Activated CD4-positive, alpha-beta T cell treated with anti-CD3 and anti-CD28 coated beads, Interleukin-2, amount 50 U/mL, for 48 hours (primary cell): ENCODE measurements around the gene HSD11B2.

Source experiments
- DNase-seq, 2 experiments: peaks; one replicate each; pipeline ENCODE4 v3.0.0-alpha.2; 2020

Gene HSD11B2

GRCh38 chr16:67430977-67431774 is at the start of gene HSD11B2:
Gene HSD11B2, plus strand, starts transcription at chr16:67431121. Its CDS starts 128 bp downstream, at chr16:67431249.
- peak; percentile 21 to 38 for DNase-seq

DNA sequence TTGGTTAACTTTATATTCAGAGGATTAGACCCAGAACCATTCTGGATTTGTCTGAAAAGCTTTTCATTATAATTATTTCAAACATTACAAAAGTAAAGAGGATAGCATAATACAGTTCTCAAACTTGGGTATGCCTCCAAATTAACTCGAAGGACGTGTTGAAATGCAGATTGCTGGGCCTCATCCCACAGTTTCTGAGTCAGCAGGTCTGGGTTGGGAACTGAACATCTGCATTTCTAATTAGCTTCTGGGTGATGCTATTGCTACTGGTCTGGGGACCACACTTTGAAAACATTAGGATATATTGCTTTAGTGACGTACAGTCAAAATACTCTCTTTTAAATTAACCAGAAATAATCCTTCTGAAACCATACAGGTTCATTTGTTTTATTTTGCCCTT is 47.6 kb upstream of the HSD11B2 start:
- DNase-seq, result no peak

DNA sequence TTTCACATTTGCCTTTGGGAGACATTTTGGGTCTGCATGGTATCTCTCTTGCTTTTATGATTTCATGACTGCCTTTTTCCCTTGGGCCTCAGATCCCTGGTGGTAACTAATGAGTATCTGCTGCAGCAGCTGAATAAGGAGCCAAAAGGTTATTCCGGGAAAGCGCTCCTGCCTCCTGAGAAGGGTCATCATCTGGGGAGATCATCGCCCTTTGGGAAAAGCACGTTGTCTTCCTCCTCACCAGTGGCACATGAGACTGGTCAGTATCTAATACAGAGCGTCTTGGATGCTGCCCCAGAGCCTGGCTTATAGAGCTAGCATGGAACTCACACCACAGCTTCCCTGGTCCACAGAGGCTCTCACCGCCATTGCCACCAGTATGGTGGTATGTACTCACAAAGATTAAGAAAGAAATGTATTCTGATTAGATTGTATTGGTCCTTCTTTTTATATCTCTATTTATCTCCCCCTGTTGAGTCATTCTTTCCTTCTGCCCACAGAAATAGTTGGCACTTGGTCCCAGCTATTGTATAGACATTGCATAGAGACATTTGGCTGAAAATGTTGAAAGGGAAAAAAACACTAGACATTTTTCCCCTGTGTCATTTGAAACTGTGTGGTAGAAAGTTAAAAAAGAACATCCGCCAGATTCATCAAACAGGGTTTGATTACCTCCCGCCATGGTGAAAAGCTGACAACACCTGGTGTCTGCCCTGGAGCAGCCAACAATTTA is 46.0 kb upstream of the HSD11B2 start:
- no peak for DNase-seq

DNA sequence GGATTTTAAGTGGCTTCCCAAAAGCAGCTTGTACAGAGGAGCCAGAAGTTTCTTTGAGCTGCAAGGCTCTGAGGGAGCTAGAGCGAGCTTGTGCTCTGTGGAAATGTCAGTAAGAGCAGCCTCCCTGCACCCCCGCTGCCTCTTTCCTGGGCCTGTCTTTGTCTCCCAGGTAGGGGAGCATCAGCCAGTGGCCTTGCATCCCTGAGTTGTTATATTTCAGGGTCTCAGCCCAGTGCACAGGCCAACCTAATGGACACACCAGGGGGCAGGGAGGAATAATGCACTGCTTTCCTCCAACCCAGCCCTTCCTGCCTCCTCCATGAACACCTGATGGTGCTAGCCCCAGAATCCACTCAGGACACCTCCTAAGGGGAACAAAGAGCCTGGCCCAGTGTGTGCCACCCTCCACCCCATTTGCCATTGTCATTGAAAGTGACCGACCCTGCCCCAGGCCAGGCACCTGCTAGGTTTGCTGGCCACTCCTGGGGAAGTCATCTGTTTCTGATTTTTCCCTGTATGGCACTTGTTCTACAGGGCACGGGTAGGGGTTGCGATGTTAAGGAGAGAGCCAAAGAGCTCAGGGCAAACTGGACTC is 44.0 kb upstream of the HSD11B2 start:
- DNase-seq, result no peak

- no peak for DNase-seq
Observed at GRCh38 chr16:67387479-67388079, 43.3 kb upstream of the HSD11B2 start.

GRCh38 chr16:67388191-67388590 is 42.7 kb upstream of the HSD11B2 start:
- no peak for DNase-seq

DNA sequence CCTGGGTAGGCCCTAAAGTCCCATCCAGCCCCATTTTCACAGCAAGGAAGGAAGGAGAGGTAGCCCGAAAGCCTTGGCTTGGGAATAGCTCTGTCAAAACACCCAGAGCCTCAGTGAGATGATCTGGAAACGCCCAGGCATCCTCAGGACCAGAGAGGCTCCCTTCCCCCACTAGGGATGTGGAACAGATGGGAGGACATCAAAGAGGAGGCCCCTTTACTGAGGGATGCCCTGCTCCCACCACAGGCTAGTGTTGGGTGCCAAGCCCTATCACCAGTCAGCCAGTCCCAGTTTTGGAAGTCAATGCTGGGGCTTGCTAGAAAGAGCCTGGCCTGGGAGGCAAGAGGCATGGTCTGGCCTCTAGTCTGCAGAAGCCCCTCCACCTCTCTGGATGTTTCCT is 42.3 kb upstream of the HSD11B2 start:
- DNase-seq, result no peak

- no peak for DNase-seq
Observed at GRCh38 chr16:67389911-67390815, 40.8 kb upstream of the HSD11B2 start.

DNA sequence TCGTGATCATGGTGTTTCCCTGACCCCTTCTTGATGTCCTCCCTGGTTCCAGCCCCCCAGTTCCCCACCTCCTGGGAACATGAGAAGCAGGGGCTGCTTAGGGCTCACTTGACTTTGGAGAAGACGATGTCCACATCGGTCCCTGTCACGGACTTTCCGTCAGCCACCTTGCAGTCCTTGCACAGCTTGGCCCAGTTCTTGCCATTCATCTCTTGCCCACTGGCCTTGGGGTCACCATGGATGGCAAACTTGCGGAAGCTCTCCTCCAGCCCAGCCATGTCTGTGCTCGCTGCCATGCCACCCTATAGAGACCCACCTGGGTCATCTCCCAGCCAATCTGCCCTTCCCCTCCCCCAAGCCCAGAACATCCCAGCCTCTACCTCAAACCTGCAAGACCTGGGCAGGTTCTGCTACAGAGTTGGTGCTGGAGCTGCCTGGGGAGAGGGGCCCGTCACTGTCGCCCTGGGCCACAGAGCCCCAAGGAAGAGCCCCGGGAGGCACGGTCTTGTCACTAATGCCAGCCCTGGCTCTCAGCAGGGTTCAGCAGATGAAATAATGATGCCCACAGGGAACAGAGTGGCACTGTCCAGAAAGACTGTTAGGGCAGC is 40.0 kb upstream of the HSD11B2 start:
- DNase-seq, result no peak

DNA sequence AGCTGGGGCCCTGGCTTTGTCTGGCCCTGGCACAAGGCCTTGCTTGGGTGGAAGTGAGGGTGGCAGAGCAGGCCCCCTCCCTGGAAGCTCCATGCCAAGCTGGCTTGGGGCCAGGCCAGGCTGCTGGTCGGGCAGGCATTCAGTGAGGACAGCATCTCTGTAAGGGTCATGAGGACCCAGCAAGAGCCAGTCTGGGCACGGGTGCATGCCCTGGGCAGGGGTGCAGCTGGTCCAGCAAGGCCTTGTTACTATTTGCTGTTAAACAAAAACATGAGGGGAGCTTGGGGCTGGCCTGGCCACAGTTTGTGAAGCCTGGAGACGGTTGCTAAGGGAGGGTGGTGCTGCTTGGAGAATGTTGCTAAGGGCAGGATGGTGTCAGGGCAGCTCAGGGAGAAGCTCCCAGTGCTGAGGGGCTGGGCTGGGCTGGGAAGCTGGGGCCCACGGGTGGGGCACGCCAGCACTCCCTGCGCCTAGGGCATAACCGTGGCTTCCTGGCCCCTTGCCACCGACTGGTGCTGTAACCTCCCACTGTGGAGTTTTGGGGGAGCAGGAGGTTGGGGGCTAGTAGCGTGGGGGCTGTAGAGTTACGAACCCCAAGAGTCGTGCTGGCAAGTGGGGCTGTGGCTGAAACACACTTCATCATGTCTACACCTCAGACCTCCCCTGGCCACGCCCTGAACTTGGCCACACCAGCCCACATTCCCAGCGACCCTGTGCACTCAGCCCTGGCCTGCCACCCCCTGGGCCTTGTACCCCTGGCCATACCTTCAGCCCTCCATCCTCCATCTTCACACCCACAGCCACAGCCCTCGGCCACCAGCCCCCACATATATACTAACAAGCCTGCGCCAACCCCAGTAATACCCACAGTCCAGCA is 39.3 kb upstream of the HSD11B2 start:
- DNase-seq, result no peak

GRCh38 chr16:67392301-67393059 is 38.4 kb upstream of the HSD11B2 start:
- DNase-seq, result no peak

- DNase-seq, result peak; percentile 51 to 66
Observed at GRCh38 chr16:67393111-67393787, 37.7 kb upstream of the HSD11B2 start, which contains the start of gene TPPP3. Gene TPPP3, minus strand, starts transcription at chr16:67393498. Its CDS starts 2,387 bp downstream, at chr16:67391111.

- DNase-seq, result no peak
Observed at GRCh38 chr16:67393788-67394154, 37.1 kb upstream of the HSD11B2 start.

DNA sequence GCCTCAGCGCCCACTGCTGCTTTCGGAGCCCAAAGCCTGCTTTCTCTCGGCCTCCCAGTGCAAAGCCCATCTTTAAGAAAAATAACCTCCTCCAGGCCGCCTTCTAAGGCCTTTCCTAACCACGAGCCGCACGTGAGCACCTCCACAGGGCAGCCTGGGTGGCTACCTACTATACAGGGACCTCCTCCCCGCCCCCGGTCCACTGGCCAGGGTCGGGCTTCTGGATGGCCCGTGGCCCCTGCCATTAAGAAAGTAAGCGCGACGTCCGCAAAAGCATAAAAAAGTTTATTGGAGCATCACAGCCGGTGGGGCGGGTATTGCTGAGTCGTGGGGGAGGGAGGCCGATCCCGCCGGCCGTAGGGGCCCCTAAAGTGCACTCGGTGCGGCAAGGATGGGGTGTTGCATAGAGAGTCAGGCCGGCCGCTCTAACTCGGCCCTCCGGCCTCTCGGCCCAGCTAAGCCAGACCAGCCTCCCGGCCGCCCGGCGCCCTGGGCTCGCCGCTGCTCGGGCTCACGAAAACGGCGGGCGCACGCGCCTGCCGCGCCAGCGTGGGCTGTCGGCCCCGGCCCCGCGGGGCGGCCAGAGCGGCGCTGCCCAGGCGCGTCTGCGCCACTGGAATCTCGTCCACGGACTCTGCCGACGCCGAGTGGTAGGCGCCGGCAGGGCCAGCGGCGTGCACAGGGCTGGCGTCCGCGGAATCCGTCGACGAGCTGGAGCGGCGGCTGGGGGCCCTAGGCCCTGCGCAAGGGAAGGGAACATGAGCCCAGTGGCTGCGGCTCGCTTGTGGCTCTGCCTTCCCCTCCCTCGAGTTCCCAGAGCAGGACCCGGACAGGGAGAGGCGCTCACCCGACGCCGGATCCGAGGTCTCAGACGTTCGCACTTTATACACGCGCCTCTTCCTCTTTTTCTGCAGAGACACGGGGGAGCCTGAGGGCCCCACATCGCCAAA is 36.5 kb upstream of the HSD11B2 start:
- DNase-seq, result no peak

GRCh38 chr16:67395105-67395457 is 35.8 kb upstream of the HSD11B2 start:
- DNase-seq, result no peak

GRCh38 chr16:67395458-67396158 is 35.3 kb upstream of the HSD11B2 start:
- DNase-seq, result no peak

DNA sequence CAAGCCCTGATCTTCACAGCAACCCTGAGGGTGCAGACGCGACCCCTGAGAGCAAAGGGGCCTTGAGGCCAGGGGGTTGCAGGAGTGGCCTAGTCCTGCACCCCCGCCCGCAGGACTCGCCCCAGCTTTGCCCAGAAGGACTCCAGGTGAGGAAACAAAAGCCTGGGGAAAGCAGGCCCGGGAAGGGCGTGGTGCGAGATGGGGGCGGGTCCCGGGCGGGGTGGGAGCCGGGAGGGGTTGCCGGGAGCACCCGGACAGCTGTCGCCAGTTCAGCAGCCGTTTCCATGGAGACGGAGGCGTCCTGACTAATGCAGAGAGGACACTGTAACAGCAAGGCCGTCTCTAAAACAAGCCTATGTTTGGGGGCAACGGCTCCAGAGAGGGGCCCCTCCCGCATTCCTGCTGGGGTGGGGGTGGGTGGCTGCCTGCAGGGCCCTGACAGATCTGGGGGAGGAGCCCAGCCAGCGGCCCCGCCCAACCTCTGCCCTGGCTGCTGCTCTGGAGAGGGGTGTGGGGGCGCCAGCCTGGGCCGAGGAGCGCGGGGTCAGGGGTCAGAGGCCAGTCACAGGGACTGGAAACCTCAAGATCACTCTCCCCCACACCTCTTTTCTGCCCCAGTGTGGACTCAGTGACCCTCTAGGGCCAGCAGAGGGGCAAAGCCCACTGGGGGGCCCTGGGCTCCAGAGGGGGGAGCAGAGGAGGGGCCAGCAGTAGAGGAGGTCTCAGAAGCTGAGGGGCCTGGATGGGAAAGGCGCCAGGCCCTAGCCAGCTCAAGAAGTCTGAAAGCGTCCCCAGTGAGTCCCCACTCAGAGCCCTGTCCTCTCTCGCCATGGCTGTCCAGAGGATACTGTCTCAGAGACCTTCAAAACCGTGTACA is 34.5 kb upstream of the HSD11B2 start:
- no peak for DNase-seq
